C4-2B (cell line): ENCODE results near the gene KRTAP5-6.

Experiments
- CTCF ChIP-seq: fragments of 450-650 bp; conservative IDR thresholded peaks from 2 replicates; pipeline ENCODE4 v1.5.1; 2017; ENCODE audit warnings: mild to moderate bottlenecking
- ZFX ChIP-seq: fragments of 450-650 bp; IDR thresholded peaks from 2 replicates; pipeline ENCODE4 v1.6.1; 2017

GRCh38 chr11:1701091-1701807, 4.3 kb downstream of the KRTAP5-6 start:
- TF ChIP-seq CTCF: no peak
- no peak for TF ChIP-seq ZFX
